HG02678 (cell line): ENCODE data around the gene IFT20.
"Not testable (repeated sequence)": the region's sequence is repeated elsewhere in the genome, so short reads cannot be mapped to it uniquely, and the experiment has no call there.

Source experiments
- ATAC-seq: cut with Tn5 transposase; IDR thresholded peaks from one replicate; pipeline ENCODE4 v1.9.1; 2021; ENCODE audit warnings: mild to moderate bottlenecking, moderate library complexity; ENCODE audit not compliant: unreplicated experiment

Gene IFT20

GRCh38 chr17:28317099-28317965 is 17.9 kb downstream of the IFT20 start:
- ATAC-seq: no peak

GRCh38 chr17:28315846-28316705 is 19.2 kb downstream of the IFT20 start:
- no peak for ATAC-seq

- no peak for ATAC-seq
These were observed 21.4 kb downstream of the IFT20 start for GRCh38 chr17:28313841-28314240.

DNA sequence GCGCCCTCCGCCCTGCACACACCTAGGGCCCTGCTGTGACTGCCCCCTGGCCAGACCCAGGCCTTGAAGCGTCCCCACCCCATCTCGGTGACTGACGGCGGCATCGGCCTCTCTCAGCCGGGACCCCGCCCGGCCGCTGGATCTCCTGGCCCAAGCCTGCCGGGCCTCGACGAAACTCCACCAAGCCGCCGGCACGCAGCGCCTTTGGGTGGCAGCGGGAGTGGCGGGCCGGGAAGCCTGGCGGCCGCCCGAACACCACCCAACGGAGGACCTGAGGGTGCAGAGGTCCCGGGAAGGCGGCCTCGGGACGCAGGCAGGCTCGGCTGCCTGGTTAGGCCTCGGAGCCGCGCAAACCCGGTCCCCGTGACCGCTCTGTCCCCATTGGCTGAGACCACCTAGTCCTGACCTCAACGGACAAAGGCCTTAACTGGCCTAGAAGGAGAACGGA is 28.3 kb downstream of the IFT20 start:
- ATAC-seq: no peak

- no peak for ATAC-seq
These were observed 36.8 kb downstream of the IFT20 start for GRCh38 chr17:28298449-28298848.

GRCh38 chr17:28295677-28296578 is 39.3 kb downstream of the IFT20 start:
- ATAC-seq: no peak

GRCh38 chr17:28293994-28294393 is 41.3 kb downstream of the IFT20 start:
- ATAC-seq: no peak

GRCh38 chr17:28292878-28293277 is 42.4 kb downstream of the IFT20 start:
- not testable (repeated sequence) for ATAC-seq

- ATAC-seq: no peak
These were observed 43.4 kb downstream of the IFT20 start for GRCh38 chr17:28291780-28292330.

- ATAC-seq: no peak
These were observed 44.6 kb downstream of the IFT20 start for GRCh38 chr17:28290703-28291102.

- no peak for ATAC-seq
These were observed 49.3 kb downstream of the IFT20 start for GRCh38 chr17:28285965-28286364.

DNA sequence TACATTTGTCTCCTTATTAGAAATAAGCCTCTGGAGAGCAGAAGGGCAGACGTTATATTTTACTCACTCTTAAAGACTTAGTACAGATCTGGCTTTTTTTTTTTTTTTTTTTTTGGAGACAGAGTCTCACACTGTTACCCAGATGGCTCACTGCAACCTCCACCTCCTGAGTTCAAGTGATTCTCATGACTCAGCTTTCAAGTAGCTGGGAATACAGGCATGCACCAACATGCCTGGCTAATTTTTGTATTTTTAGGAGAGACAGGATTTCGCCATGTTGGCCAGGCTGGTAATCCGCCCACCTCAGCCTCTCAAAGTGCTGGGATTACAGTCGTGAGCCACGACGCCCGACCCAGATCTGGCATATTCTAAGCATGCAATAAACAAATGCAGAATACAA is 52.7 kb downstream of the IFT20 start:
- ATAC-seq: no peak

DNA sequence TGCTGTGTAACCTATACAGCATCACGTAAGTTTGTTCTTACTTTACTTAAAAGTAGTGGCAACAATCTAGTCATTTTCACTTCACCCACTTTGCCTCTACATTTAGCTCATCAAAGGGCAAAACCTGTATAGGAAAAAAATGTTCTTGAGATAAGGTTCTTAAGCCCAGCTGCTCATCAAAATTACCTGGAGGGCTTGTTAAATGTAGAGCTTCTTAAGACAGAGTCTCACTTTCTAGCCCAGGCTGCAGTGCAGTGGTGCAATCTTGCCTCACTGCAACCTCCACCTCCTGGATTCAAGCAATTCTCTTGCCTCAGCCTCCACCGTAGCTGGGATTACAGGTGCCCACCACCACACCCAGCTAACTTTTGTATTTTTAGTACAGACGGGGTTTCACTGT is 54.4 kb downstream of the IFT20 start:
- no peak for ATAC-seq

- ATAC-seq: no peak
These were observed 55.9 kb downstream of the IFT20 start for GRCh38 chr17:28279411-28279810.
